ENCODE data around the gene MEMO1.

The MEMO1 gene

DNA sequence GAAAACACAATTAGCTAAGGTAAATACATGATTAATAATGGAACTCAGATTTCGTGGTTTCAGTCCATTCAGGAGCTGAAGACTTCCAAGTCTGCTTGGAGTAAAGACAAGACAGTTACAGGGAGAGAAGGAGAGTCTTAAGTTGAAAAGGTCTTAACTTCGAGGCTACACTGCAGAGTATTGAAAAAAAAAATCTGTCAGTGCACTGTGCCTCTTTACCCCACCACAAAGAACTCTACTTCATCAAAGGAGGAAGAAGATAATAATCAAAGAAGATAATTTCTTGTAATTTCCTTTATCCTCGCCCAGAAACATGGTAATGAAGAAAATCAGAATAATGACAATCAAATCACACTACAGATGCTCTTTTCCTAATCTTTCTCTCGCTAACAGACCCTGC lies 75.4 kb downstream of the MEMO1 start:
- Histone ChIP-seq H2BK5ac (ENCODE audit: low read length) (no peak overlapping the region), H3K27me3 (ENCODE audit: control insufficient read depth in 3 of 3, insufficient read depth in 3 of 3, low read depth in 1 of 3, low read length in 3 of 3) (no peaks in the 10 kb centered on the region), H3K4me1 (ENCODE audit: control insufficient read depth in 2 of 2, insufficient read depth in 1 of 2, low read depth in 1 of 2, low read length in 2 of 2) (no peaks in the 10 kb centered on the region), H3K23ac (ENCODE audit: low read depth, low read length, poor library complexity) (no peak overlapping the region), H4K91ac (ENCODE audit: low read depth, low read length, poor library complexity) (no peak overlapping the region), H2AK5ac (ENCODE audit: low read depth, low read length) (no peak overlapping the region), H2BK15ac (ENCODE audit: low read length) (no peak overlapping the region), H3K14ac (ENCODE audit: low read length) (no peak overlapping the region), H3K4ac (ENCODE audit: low read length) (no peak overlapping the region), H2BK12ac (ENCODE audit: low read length) (no peak overlapping the region), H3K36me3 (replicated peaks in 1 of 2; ENCODE audit: control insufficient read depth in 2 of 2, insufficient read depth in 2 of 2, low read length in 2 of 2) (peaks cover 0 to 22% of the 10 kb centered on the region in 2 donors), H2BK120ac (ENCODE audit: low read depth, low read length) (no peak overlapping the region), H3K4me2 (ENCODE audit: insufficient read depth, low read length, poor library complexity, severe bottlenecking) (no peak overlapping the region), H3K27ac (replicated peaks; ENCODE audit: low read length) (no peak overlapping the region), H2AFZ (ENCODE audit: low read length) (no peak overlapping the region), H3K79me1 (ENCODE audit: low read depth, low read length) (no peaks in the 10 kb centered on the region), H4K8ac (ENCODE audit: low read depth, low read length) (no peak overlapping the region), H3K4me3 (ENCODE audit: low read length in 2 of 2) (no peak overlapping the region), H3K18ac (ENCODE audit: low read length) (no peak overlapping the region), H3K9ac (ENCODE audit: low read depth, low read length, poor library complexity) (no peak overlapping the region), H3K9me3 (replicated peaks in 1 of 2; ENCODE audit: control insufficient read depth in 2 of 2, insufficient read depth in 1 of 2, low read depth in 1 of 2, low read length in 2 of 2) (no peaks in the 10 kb centered on the region)
- no peak for DNase-seq (ENCODE audit: low spot score)
- WGBS, 2 donors (ENCODE audit: extremely low coverage in 2 of 2, insufficient read length in 2 of 2, insufficient replicate concordance in 1 of 2) = no CpG with 5 or more reads among the region's 4 CpGs

DNA sequence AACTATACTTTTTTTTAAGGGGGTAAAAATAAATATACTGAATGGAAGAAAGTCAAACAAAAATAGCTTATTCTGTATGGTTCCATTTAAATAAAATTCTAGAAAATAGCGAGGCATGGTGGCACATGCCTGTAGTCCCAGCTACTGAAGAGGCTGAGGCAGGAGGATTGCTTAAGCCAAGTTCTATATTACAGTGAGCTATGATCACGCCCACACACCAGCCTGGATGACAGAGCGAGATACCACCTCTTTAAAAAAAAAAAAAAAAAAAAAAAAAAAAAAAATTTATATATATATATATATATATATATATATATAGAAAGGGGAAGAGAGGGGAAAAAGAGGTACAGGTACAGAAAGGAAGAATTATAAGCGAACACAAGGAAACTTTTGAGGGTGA lies 77.7 kb downstream of the MEMO1 start:
- Histone ChIP-seq H3K27me3 (ENCODE audit: control insufficient read depth in 3 of 3, insufficient read depth in 3 of 3, low read depth in 1 of 3, low read length in 3 of 3) (no peaks in the 10 kb centered on the region), H3K14ac (ENCODE audit: low read length) (no peak overlapping the region), H2BK120ac (ENCODE audit: low read depth, low read length) (no peak overlapping the region), H3K9ac (ENCODE audit: low read depth, low read length, poor library complexity) (no peak overlapping the region), H3K4me2 (ENCODE audit: insufficient read depth, low read length, poor library complexity, severe bottlenecking) (no peak overlapping the region), H3K9me3 (replicated peaks in 1 of 2; ENCODE audit: control insufficient read depth in 2 of 2, insufficient read depth in 1 of 2, low read depth in 1 of 2, low read length in 2 of 2) (no peaks in the 10 kb centered on the region), H2AFZ (ENCODE audit: low read length) (no peak overlapping the region), H2BK15ac (ENCODE audit: low read length) (no peak overlapping the region), H3K79me1 (ENCODE audit: low read depth, low read length) (no peaks in the 10 kb centered on the region), H4K8ac (ENCODE audit: low read depth, low read length) (no peak overlapping the region), H3K27ac (replicated peaks; ENCODE audit: low read length) (no peak overlapping the region), H3K4me3 (ENCODE audit: low read length in 2 of 2) (no peak overlapping the region), H2AK5ac (ENCODE audit: low read depth, low read length) (no peak overlapping the region), H3K18ac (ENCODE audit: low read length) (no peak overlapping the region), H3K36me3 (replicated peaks in 1 of 2; ENCODE audit: control insufficient read depth in 2 of 2, insufficient read depth in 2 of 2, low read length in 2 of 2) (peaks cover 0 to 28% of the 10 kb centered on the region in 2 donors), H2BK5ac (ENCODE audit: low read length) (no peak overlapping the region), H4K91ac (ENCODE audit: low read depth, low read length, poor library complexity) (no peak overlapping the region), H3K4ac (ENCODE audit: low read length) (no peak overlapping the region), H3K4me1 (ENCODE audit: control insufficient read depth in 2 of 2, insufficient read depth in 1 of 2, low read depth in 1 of 2, low read length in 2 of 2) (no peaks in the 10 kb centered on the region), H2BK12ac (ENCODE audit: low read length) (no peak overlapping the region), H3K23ac (ENCODE audit: low read depth, low read length, poor library complexity) (no peak overlapping the region)
- DNase-seq (ENCODE audit: low spot score) = no peak
- no CpG with 5 or more reads among the region's 4 CpGs for WGBS, 2 donors (ENCODE audit: extremely low coverage in 2 of 2, insufficient read length in 2 of 2, insufficient replicate concordance in 1 of 2)

DNA sequence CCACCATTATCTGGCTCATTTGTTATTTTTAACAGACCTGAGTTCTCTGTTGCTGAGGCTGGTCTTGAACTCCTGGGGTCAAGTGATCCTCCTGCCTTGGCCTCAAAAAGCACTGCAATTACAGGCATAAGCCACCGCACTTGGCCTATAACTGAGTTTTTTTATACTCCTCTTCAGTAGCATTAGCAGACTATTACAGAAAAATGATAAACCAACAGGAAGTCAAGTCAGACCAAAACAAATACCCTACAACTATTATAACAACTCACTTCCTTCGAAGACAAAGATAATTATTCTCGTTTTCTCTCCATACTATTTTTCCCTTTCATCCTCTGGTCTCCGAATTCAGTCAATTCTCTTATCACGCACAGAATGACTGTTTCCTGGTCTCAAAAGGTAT lies 78.2 kb downstream of the MEMO1 start:
- Histone ChIP-seq H3K27me3 (ENCODE audit: control insufficient read depth in 3 of 3, insufficient read depth in 3 of 3, low read depth in 1 of 3, low read length in 3 of 3) (no peaks in the 10 kb centered on the region), H3K36me3 (replicated peaks in 1 of 2; ENCODE audit: control insufficient read depth in 2 of 2, insufficient read depth in 2 of 2, low read length in 2 of 2) (peaks cover 0 to 25% of the 10 kb centered on the region in 2 donors), H2BK120ac (ENCODE audit: low read depth, low read length) (no peak overlapping the region), H3K14ac (ENCODE audit: low read length) (no peak overlapping the region), H3K9me3 (replicated peaks in 1 of 2; ENCODE audit: control insufficient read depth in 2 of 2, insufficient read depth in 1 of 2, low read depth in 1 of 2, low read length in 2 of 2) (no peaks in the 10 kb centered on the region), H3K4me1 (ENCODE audit: control insufficient read depth in 2 of 2, insufficient read depth in 1 of 2, low read depth in 1 of 2, low read length in 2 of 2) (no peaks in the 10 kb centered on the region), H3K4ac (ENCODE audit: low read length) (no peak overlapping the region), H2AK5ac (ENCODE audit: low read depth, low read length) (no peak overlapping the region), H3K23ac (ENCODE audit: low read depth, low read length, poor library complexity) (no peak overlapping the region), H3K79me1 (ENCODE audit: low read depth, low read length) (no peaks in the 10 kb centered on the region), H2BK15ac (ENCODE audit: low read length) (no peak overlapping the region), H3K4me2 (ENCODE audit: insufficient read depth, low read length, poor library complexity, severe bottlenecking) (no peak overlapping the region), H2BK5ac (ENCODE audit: low read length) (no peak overlapping the region), H4K8ac (ENCODE audit: low read depth, low read length) (no peak overlapping the region), H2AFZ (ENCODE audit: low read length) (no peak overlapping the region), H3K9ac (ENCODE audit: low read depth, low read length, poor library complexity) (no peak overlapping the region), H3K4me3 (ENCODE audit: low read length in 2 of 2) (no peak overlapping the region), H3K27ac (replicated peaks; ENCODE audit: low read length) (no peak overlapping the region), H2BK12ac (ENCODE audit: low read length) (no peak overlapping the region), H4K91ac (ENCODE audit: low read depth, low read length, poor library complexity) (no peak overlapping the region), H3K18ac (ENCODE audit: low read length) (no peak overlapping the region)
- WGBS, 2 donors (ENCODE audit: extremely low coverage in 2 of 2, insufficient read length in 2 of 2, insufficient replicate concordance in 1 of 2) = 100% methylated on average over 2 to 3 of the region's 5 CpGs
- no peak for DNase-seq (ENCODE audit: low spot score)

DNA sequence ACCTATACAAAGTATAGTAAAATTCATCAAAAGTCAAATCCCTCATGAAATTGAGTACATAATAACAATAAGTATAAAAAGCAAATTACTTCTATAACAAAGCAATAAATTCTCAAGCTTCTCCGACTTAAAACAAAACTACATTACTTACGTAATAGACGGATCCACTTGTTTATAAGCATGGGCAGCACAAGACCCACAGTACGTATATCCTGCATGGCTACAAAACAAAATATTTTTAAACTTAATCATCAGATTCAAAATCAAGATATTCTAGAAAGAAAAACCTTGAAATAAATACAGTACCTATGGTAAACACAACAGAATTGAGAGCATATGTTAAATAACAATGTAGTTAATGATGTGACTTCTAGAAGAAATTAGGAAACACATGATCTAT lies 78.9 kb downstream of the MEMO1 start:
- Histone ChIP-seq H4K91ac (ENCODE audit: low read depth, low read length, poor library complexity) (no peak overlapping the region), H4K8ac (ENCODE audit: low read depth, low read length) (no peak overlapping the region), H3K36me3 (replicated peaks in 1 of 2; ENCODE audit: control insufficient read depth in 2 of 2, insufficient read depth in 2 of 2, low read length in 2 of 2) (peaks cover 0 to 27% of the 10 kb centered on the region in 2 donors), H3K23ac (ENCODE audit: low read depth, low read length, poor library complexity) (no peak overlapping the region), H2AFZ (ENCODE audit: low read length) (no peak overlapping the region), H3K18ac (ENCODE audit: low read length) (no peak overlapping the region), H3K14ac (ENCODE audit: low read length) (no peak overlapping the region), H3K9ac (ENCODE audit: low read depth, low read length, poor library complexity) (no peak overlapping the region), H3K4me1 (ENCODE audit: control insufficient read depth in 2 of 2, insufficient read depth in 1 of 2, low read depth in 1 of 2, low read length in 2 of 2) (no peaks in the 10 kb centered on the region), H3K4me3 (ENCODE audit: low read length in 2 of 2) (no peak overlapping the region), H2BK120ac (ENCODE audit: low read depth, low read length) (no peak overlapping the region), H2BK5ac (ENCODE audit: low read length) (no peak overlapping the region), H3K4ac (ENCODE audit: low read length) (no peak overlapping the region), H3K4me2 (ENCODE audit: insufficient read depth, low read length, poor library complexity, severe bottlenecking) (no peak overlapping the region), H3K79me1 (ENCODE audit: low read depth, low read length) (no peaks in the 10 kb centered on the region), H3K27me3 (ENCODE audit: control insufficient read depth in 3 of 3, insufficient read depth in 3 of 3, low read depth in 1 of 3, low read length in 3 of 3) (no peaks in the 10 kb centered on the region), H2AK5ac (ENCODE audit: low read depth, low read length) (no peak overlapping the region), H3K27ac (replicated peaks; ENCODE audit: low read length) (no peak overlapping the region), H2BK15ac (ENCODE audit: low read length) (no peak overlapping the region), H3K9me3 (replicated peaks in 1 of 2; ENCODE audit: control insufficient read depth in 2 of 2, insufficient read depth in 1 of 2, low read depth in 1 of 2, low read length in 2 of 2) (no peaks in the 10 kb centered on the region), H2BK12ac (ENCODE audit: low read length) (no peak overlapping the region)
- 100% methylated on average over 2 of the region's 4 CpGs; no CpG with 5 or more reads in 1 of the 2 donors for WGBS, 2 donors (ENCODE audit: extremely low coverage in 2 of 2, insufficient read length in 2 of 2, insufficient replicate concordance in 1 of 2)
- DNase-seq (ENCODE audit: low spot score) = no peak
